ENCODE measurements around the gene CACNB2.
"Not testable (repeated sequence)": the region's sequence is repeated elsewhere in the genome, so short reads cannot be mapped to it uniquely, and the experiment has no call there.

CACNB2 gene

DNA sequence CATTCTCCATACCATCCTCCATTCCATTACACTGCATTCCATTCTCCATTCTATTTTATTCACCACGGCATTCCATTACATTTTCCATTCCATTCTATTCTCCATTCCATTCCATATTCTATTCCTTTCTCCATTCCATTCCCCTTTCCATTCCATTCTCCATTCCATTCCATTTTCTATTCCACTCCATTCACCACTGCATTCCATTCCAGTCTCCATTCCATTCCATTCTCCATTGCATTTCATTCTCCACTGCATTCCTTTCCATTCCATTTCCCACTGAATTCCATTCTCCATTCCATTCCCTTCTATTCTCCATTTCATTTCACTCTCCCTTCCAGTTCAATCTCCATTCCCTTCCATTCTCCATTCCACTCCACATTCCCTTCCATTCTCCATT is 431.6 kb downstream of the CACNB2 start:
- TF ChIP-seq POLR2AphosphoS5 (IDR thresholded peaks at IDR 0.05; ENCODE audit: low read depth, low read length) (no peak), TAF1 (IDR thresholded peaks at IDR 0.05; ENCODE audit: borderline replicate concordance, low read depth, low read length) (no peak), POLR2A (IDR thresholded peaks at IDR 0.05; ENCODE audit: low read depth, low read length) (no peak)
- DNase-seq (ENCODE audit: insufficient read length) (no peak), FAIRE-seq (no peak)

DNA sequence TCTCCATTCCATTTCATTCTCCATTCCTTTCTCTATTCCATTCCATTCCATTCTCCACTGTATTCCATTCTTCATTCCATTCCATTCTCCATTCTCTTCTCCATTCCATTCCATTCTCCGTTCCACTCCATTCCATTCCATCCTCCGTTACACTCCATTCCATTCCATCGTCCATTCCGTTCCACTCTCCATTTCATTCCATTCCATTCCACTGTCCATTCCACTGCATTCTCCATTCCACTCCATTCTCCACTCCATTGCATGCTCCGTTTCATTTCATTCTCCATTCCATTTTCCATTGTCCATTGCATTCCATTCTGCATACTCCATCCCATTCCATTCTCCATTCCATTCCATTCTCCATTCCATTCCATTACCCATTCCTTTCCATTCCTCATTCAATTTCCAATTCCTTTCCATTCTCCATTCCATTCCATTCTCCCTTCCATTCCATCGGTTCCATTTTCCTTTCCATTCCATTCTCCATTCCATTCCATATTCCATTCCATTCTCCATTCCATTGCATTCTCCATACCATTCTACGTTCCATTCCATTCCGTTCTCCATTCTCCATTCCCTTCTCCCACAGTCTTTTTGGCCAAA is 432.8 kb downstream of the CACNB2 start:
- no peak for DNase-seq (ENCODE audit: insufficient read length)
- no peak for FAIRE-seq
- TF ChIP-seq TAF1 (IDR thresholded peaks at IDR 0.05; ENCODE audit: borderline replicate concordance, low read depth, low read length) (no peak), POLR2A (IDR thresholded peaks at IDR 0.05; ENCODE audit: low read depth, low read length) (no peak), POLR2AphosphoS5 (IDR thresholded peaks at IDR 0.05; ENCODE audit: low read depth, low read length) (no peak)

DNA sequence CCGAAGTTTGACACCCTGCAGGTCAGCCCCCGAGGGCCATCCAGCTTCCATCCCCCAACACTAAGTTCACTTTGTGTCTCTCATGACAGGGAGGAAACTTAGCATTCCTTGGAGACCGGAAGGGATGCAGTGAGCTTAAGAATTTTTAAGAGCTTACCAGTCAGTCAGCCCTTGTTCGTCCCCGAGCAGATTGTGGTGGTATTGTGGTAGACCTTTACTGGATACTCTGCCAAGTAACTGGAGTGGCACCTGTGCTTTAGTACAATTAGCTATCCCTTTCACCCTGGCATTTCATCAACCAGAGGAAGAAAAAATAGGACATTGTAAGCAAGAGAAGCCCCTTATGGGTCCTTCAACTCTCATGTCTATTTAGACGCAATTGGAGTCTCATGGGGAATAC is 436.4 kb downstream of the CACNB2 start:
- no peak for FAIRE-seq

DNA sequence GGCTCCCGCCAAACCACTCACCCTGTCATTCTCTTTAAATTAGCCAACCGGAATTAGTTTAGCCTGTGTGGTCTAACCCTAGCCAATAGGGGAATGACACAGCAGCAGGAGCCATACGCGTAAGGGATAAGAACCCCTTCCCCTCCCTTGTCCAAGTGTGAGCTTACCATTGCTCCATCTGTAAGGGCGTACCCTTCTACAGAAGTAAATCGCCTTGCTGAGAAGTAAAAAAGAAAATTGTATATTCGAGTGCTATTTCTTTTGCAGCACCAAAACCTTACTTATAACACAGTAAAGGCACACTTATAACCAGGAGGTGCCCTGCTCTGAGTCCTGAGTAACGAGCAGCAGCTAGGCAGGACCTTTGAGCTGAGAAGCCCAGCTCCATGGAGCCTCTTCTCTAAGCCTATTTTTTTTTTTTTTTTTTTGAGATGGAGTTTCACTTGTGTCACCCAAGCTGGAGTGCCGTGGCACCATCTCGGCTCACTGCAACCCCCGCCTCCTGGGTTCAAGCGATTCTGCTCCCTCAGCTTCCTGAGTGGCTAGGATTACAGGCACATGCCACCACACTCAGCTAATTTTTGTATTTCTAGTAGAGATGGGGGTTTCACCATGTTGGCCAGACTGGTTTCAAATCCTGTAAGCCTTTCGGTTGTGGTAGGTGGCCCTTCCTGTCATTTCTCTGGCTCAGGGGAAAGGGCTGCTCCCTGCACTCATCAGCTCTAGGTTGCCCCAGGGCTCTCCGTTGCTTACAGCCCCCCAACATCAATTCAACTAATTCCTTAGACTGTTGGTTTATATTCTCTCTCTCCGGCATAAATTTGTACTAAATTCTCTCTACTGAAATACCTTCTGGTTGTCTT is 437.8 kb downstream of the CACNB2 start:
- TF ChIP-seq TAF1 (IDR thresholded peaks at IDR 0.05; ENCODE audit: borderline replicate concordance, low read depth, low read length) (no peak), POLR2AphosphoS5 (IDR thresholded peaks at IDR 0.05; ENCODE audit: low read depth, low read length) (no peak), POLR2A (IDR thresholded peaks at IDR 0.05; ENCODE audit: low read depth, low read length) (no peak)
- no peak for DNase-seq (ENCODE audit: insufficient read length)
- no peak for FAIRE-seq

More for the DNA sequence above, 436.4 kb downstream of the CACNB2 start:
- TF ChIP-seq TAF1 (IDR thresholded peaks at IDR 0.05; ENCODE audit: borderline replicate concordance, low read depth, low read length) (no peak), POLR2AphosphoS5 (IDR thresholded peaks at IDR 0.05; ENCODE audit: low read depth, low read length) (no peak), POLR2A (IDR thresholded peaks at IDR 0.05; ENCODE audit: low read depth, low read length) (no peak)
- no peak for DNase-seq (ENCODE audit: insufficient read length)

DNA sequence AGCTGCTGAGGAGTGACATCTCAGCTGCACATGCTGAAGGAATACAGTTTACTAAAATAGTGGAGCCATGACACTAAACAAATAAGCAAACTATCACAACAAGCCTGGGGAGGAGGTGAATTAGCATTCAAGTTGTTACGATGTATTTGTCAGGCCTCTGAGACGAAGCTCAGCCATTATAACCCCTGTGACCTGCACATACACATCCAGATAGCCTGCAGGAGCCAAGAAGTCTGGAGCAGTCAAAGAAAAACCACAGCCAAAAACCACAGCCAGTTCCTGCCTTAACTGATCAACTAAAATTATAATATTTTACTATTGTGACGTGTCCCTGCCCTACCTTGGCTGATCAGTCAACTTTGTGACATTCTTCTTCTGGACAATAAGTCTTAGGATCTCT is 442.6 kb downstream of the CACNB2 start:
- TF ChIP-seq TAF1 (IDR thresholded peaks at IDR 0.05; ENCODE audit: borderline replicate concordance, low read depth, low read length): no peak
- FAIRE-seq: no peak
- DNase-seq (ENCODE audit: insufficient read length): no peak

DNA sequence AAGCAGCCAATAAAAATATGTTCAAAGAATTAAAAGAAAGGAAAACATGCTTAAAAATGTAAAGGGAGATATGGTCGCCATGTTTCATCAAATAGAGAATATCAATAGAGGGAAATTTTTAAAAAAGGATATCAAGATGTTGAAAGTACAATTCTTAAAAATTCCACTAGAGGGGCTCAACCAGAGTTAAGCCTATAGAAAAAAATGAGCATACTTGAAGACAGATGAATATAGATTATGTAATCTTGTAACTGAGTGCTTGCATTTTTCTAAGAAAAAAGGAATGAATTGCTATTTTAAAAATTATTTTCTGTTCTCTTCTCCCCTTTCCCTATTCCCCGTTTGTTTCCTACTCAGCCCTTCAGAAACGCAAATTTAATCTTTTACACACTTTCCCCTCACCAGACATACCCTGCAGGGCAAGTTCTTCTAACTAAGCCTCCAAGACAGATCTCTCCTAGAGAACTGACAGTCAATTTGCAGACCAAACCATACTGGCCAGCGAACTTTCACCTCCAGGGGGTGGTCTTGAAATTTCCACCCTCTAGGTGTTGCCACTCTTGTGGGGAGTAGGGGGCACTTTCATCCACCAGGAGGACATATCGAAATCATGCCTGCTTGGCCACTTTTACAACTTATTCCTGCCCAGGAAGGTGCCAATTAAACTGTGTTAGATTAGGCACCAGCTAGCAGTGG is 443.5 kb downstream of the CACNB2 start:
- no peak for FAIRE-seq
- TF ChIP-seq POLR2AphosphoS5 (IDR thresholded peaks at IDR 0.05; ENCODE audit: low read depth, low read length) (no peak), TAF1 (IDR thresholded peaks at IDR 0.05; ENCODE audit: borderline replicate concordance, low read depth, low read length) (no peak), POLR2A (IDR thresholded peaks at IDR 0.05; ENCODE audit: low read depth, low read length) (no peak)
- DNase-seq (ENCODE audit: insufficient read length): no peak

DNA sequence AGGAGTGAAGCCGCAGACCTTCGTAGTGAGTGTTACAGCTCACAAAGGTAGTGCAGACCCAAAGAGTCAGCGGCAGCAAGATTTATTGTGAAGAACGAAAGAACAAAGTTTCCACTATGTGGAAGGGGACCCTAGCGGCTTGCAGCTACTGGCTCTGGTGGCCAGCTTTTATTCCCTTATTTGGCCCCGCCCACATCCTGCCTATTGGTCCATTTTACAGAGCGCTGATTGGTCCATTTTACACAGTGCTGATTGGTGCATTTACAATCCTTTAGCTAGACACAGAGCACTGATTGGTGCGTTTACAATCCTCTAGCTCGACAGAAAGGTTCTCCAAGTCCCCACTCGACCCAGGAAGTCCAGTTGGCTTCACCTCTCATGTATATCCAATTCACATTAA is 446.4 kb downstream of the CACNB2 start:
- not testable (repeated sequence) for DNase-seq (ENCODE audit: insufficient read length); FAIRE-seq

DNA sequence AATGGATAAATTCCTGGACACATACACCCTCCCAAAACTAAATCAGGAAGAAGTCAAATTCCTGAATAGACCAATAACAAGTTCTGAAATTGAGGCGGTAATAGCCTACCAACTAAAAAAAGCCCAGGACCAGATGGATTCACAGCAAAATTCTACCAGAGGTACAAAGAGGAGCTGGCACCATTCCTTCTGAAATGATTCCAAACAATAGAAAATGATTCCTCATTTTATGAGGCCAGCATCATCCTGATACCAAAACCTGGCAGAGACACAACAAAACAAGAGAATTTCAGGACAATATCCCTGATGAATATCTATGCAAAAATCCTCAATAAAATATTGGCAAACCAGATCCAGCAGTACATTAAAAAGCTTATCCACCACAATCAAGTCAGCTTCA is 450.9 kb downstream of the CACNB2 start:
- FAIRE-seq; DNase-seq (ENCODE audit: insufficient read length): not testable (repeated sequence)
